T-helper 1 cell treated with Interleukin-12 subunit alpha and Interleukin-12 subunit beta and Interleukin-4 antibody, amounts not matched to agents 30 μg/mL and 1 μg/mL, for 36 hours (primary cell): ENCODE results near the gene BRI3BP.
"Not testable (repeated sequence)": the region's sequence is repeated elsewhere in the genome, so short reads cannot be mapped to it uniquely, and the experiment has no call there.

Experiments
- H3K27ac Mint-ChIP-seq: one replicate; pipeline ENCODE4 v1.8.0; 2021; ENCODE audit warnings: mild to moderate bottlenecking, mixed read lengths
- H3K27me3 Mint-ChIP-seq: one replicate; pipeline ENCODE4 v1.8.0; 2021; ENCODE audit warnings: low read depth, mixed read lengths
- H3K36me3 Mint-ChIP-seq: one replicate; pipeline ENCODE4 v1.8.0; 2021; ENCODE audit warnings: low read depth, mixed read lengths
- H3K4me1 Mint-ChIP-seq: one replicate; pipeline ENCODE4 v1.8.0; 2021; ENCODE audit warnings: low read depth, mixed read lengths
- H3K4me3 Mint-ChIP-seq: one replicate; pipeline ENCODE4 v1.8.0; 2021; ENCODE audit warnings: mild to moderate bottlenecking, moderate library complexity, mixed read lengths
- H3K9me3 Mint-ChIP-seq: one replicate; pipeline ENCODE4 v1.8.0; 2021; ENCODE audit warnings: mixed read lengths

Gene BRI3BP

DNA sequence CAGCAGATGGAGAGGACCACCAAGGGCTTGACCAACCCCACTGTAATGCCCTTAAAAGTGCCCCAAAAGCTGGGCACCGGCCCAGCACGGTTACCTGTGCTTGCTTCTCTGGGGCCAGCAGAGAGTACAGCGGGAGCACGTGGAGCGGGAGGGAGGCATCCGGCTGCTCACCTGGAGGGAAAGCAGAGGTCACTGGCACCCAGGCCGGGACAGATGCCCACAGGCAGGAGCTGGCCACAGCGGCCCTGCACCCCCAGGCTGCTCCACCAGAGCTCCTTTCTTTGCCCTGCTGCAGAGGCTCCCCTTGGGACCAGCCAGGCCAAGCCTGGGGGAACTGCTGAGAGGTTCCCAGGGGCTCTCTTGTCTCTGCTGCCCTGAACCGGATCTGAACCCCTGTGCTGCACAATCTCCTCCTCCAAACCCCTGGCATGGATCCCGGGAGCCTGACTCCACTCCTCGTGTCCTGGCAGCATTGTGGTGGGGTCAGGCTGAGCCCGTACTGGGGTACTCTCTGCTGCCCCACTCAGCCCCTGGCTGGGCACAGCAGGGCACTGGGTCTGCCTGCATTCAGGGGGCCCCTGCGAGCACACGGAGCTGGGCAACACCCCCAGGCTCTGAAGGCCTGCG is 28.5 kb upstream of the BRI3BP start:
- Mint-ChIP-seq H3K9me3 (no peaks in the 10 kb centered on the region), H3K4me1 (peaks cover 5% of the 10 kb centered on the region), H3K4me3 (no peak overlapping the region), H3K36me3 (peaks cover 21% of the 10 kb centered on the region), H3K27ac (no peak overlapping the region), H3K27me3 (no peaks in the 10 kb centered on the region)

DNA sequence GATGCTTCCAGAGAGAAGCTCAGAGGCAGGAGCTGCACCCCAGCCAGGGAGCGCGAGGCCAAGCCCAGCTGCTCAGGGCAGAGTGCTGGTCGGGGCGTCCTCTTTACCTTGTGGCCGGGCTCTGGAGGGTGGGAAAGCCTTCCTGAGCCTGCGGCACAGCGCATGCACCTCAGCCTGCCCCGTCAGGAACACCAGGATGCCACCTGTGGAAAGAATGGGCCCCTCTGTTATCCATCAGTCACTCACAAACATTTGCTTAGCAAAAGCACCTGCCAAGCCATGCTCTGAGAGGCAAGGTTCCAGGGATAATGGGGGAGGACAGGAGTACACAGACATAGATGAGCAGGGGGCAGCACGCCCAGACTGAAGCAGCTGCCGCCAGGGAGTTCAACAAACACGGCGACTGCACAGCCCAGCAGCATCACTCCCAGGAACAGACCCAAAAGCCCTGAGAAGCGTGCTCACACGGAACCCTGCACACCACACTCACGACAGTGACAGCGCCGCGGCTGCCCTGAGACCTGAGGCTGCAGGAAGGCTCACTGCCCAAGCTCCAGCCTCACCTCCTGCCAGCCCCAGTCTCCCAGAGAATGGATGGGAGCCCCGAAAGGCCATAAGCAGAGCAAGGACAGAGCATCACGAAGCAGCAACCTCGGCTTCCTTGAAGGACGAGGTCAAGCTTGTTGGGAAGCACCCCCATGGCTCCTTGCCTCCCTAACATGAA is 26.3 kb upstream of the BRI3BP start:
- Mint-ChIP-seq H3K4me3 (no peak overlapping the region), H3K36me3 (peaks cover 18% of the 10 kb centered on the region), H3K9me3 (no peaks in the 10 kb centered on the region), H3K27me3 (no peaks in the 10 kb centered on the region), H3K4me1 (no peaks in the 10 kb centered on the region), H3K27ac (no peak overlapping the region)

DNA sequence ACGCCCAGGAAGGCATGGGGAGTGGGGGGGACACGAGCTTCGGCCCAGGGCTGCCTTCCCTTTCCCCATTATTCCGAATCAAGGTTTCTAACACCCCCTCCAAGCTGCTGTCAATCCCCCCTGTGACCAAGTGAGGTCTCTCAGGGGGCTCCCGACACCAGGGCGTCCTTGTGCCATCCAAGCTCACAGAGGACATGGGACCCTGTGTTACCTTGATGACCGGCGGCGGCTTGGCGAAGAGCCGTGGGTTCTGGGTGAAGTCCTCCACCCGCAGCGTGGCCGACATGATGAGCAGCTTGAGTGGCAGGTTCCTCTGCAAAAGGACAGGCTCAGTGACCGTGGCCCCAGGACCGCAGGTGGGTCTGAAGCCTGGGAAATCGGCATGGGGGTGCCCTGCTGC is 24.8 kb upstream of the BRI3BP start:
- Mint-ChIP-seq H3K27me3 (no peaks in the 10 kb centered on the region), H3K27ac (no peak overlapping the region), H3K36me3 (peaks cover 12% of the 10 kb centered on the region), H3K9me3 (no peaks in the 10 kb centered on the region), H3K4me3 (no peak overlapping the region), H3K4me1 (no peaks in the 10 kb centered on the region)

DNA sequence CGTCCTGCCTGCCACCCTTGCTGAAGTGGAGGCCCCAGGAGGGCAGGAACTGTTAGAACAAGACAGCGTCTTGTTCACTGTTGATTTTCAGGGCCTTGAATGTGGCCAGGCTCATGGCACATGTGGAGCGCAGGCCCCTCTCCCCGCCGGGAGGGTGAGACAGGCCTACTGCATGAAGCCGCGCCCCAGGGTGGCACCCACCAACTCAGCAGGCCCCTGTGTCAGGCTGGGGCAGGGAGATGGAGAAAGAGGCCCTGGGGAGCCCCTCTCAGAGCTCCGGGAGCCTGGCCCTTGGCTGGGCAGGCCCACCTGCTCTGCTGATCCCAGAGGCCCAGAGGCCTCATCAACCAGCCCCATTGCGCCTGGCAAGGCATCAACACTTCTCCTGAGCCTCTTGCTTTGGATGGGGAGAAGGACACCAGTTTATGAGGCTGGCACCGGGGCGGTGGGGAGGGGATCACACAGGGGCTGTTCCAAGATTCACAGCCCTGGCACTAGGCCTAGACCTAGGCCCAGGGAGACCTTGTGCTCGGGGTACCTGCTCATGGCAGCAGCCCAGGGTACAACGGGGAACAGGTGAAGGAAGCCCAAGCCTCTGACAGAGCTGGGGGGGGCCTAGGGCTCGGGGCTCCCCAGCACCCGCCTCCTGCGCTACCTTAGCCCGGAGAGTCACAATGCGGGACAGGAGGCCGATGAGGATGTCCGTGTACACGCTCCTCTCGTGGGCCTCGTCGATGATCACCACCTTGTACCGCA is 22.6 kb upstream of the BRI3BP start:
- H3K27ac Mint-ChIP-seq: no peak overlapping the region

DNA sequence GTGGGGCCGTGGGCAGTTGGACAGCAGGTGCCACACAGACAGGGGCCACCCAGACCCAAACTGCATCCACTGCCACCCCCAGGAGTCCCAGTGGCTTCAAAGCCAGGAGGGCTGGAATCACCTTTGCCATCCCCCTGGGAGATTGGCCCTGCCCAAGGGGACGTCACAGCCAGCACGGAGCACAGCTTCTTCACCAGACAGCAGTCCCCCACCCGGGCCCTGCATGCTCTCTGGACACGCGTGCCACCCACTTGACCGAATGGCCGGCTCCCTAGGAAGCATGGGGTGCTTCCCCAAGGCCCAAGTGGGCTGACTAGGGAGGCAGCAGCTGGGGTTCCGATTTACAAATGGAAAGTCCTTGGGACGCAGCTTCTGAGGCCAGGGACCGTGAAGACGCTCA is 21.8 kb upstream of the BRI3BP start:
- Mint-ChIP-seq H3K9me3 (no peaks in the 10 kb centered on the region), H3K27me3 (no peaks in the 10 kb centered on the region), H3K4me3 (no peak overlapping the region), H3K4me1 (no peaks in the 10 kb centered on the region), H3K27ac (no peak overlapping the region), H3K36me3 (peaks cover 14% of the 10 kb centered on the region)

More for the DNA sequence above, 22.6 kb upstream of the BRI3BP start:
- H3K4me1 Mint-ChIP-seq: no peaks in the 10 kb centered on the region
- no peaks in the 10 kb centered on the region for H3K9me3 Mint-ChIP-seq
- no peak overlapping the region for H3K4me3 Mint-ChIP-seq
- peaks cover 15% of the 10 kb centered on the region for H3K36me3 Mint-ChIP-seq
- no peaks in the 10 kb centered on the region for H3K27me3 Mint-ChIP-seq

DNA sequence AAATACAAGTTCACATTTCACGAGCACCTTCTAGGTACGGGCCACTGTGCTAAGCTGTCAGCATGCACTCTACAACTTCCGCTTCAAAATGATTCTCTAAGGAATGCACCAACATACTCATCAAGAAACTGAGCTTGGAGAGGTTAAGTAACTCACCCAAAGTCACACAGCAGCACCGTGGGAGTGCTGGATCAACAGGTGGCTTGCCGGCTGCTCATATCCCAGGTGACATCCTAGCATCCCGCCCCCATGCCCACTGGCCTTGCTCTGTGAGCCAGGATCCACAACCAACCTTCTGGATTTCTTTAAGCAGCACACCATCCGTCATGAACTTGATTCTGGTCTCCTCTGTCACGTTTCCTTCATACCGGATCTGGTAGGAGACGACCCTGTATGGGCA is 21.2 kb upstream of the BRI3BP start:
- Mint-ChIP-seq H3K4me3 (no peak overlapping the region), H3K27ac (no peak overlapping the region), H3K4me1 (no peaks in the 10 kb centered on the region), H3K36me3 (peaks cover 13% of the 10 kb centered on the region), H3K9me3 (no peaks in the 10 kb centered on the region), H3K27me3 (no peaks in the 10 kb centered on the region)

DNA sequence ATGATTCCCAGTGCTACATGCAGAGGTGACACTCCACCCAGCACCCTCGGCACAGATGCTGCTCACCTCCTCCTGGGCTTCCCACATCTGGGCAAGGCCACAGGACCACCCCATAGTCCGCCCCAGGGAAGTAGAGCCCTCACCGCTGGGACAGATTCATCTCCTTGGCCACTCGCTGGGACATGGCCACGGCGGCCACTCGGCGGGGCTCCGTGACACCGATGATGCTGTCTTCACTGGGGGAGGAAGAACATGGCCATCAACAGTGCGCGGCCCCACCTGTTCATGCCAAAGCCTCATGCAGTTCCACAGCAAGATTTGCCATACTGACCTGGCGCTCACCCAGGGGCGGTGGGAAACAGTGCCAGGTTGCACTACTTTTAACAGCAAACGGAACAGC is 18.2 kb upstream of the BRI3BP start:
- Mint-ChIP-seq H3K27ac (no peak overlapping the region), H3K36me3 (peaks cover 21% of the 10 kb centered on the region), H3K4me3 (no peak overlapping the region)

DNA sequence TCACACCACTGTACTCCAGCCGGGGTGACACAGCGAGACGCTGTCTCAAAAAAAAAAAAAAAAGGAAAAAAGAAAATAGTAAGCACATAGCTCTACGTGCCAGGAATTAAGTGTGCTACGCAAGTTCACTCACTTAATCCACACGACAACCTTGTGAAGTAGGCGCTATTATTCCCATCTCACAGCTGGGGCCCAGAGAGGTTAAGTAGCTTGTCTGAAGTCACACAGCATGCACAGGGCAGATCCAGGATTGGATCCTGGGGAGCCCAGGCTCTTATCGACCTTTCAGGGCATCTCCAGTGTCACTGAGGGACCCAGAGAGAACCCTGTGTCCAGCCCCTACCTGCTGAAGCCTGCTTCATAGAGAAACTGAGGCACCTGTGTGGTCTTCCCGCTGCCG is 16.4 kb upstream of the BRI3BP start:
- H3K36me3 Mint-ChIP-seq: peaks cover 24% of the 10 kb centered on the region
- H3K27me3 Mint-ChIP-seq: no peaks in the 10 kb centered on the region
- no peak overlapping the region for H3K4me3 Mint-ChIP-seq
- H3K4me1 Mint-ChIP-seq: peaks cover 2% of the 10 kb centered on the region
- no peaks in the 10 kb centered on the region for H3K9me3 Mint-ChIP-seq
- H3K27ac Mint-ChIP-seq: no peak overlapping the region

More for the DNA sequence above, 18.2 kb upstream of the BRI3BP start:
- no peaks in the 10 kb centered on the region for H3K27me3 Mint-ChIP-seq
- no peaks in the 10 kb centered on the region for H3K9me3 Mint-ChIP-seq
- no peaks in the 10 kb centered on the region for H3K4me1 Mint-ChIP-seq

DNA sequence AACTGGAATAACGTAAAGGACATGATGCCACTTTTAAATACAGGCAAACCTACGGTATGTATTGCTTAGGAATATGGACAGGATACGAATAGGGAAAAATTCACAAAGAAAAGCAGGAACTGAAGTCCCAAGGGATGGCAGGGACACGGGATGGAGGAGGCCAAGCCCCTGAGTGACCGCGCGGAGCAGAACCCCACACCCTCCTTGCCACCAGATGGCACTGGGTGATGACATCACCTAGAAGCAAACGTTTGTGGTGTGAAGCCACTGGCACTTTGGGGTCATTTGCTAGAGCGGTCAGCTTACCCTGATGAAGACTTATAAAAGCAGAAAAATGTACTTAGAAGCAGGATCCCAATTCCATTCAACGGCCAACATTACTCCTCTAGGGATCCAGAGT is 13.9 kb upstream of the BRI3BP start:
- no peaks in the 10 kb centered on the region for H3K9me3 Mint-ChIP-seq
- peaks cover 30% of the 10 kb centered on the region for H3K36me3 Mint-ChIP-seq
- H3K27me3 Mint-ChIP-seq: no peaks in the 10 kb centered on the region
- H3K4me1 Mint-ChIP-seq: peaks cover 2% of the 10 kb centered on the region
- no peak overlapping the region for H3K27ac Mint-ChIP-seq
- H3K4me3 Mint-ChIP-seq: no peak overlapping the region

DNA sequence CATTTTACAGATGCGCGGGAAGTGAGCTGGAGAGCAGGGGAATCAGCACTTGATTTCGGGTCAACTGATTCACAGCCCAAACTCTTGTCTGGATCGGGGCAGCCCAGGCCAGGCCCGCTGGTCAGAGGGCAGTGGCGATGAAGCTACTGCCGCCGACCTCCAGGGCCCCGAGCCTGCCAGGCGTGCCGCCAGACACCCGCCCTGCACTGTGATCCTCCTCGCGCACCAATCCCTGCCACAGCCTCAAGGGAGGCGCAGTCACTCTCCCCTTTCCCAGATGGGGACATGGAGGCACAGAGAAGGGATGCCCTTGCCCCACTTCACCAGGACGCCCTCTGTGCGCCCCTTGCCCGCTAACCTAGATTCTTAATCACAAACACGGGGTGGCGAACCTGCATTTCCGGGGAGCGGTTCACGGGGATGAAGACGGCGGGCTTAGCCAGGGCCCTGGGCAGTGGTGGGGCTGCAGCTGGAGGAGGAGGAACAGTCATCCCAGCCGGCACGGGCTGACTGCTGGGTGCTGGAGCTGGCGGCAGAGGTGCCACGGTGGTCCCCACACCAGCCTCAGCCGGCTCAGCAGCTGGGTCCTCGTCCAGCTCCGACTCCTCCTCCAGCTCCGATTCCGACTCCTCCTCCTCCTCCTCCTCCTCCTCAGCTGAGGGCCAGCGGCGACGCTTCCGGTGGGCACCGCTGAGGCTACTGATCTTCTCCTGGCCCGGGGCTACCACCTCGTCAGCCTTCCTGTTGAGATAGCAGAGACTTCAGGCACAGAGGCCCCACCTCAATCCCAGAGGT is 13.2 kb upstream of the BRI3BP start:
- peaks cover 27% of the 10 kb centered on the region for H3K36me3 Mint-ChIP-seq
- H3K4me1 Mint-ChIP-seq: peaks cover 2% of the 10 kb centered on the region
- H3K27ac Mint-ChIP-seq: no peak overlapping the region
- H3K4me3 Mint-ChIP-seq: no peak overlapping the region
- no peaks in the 10 kb centered on the region for H3K9me3 Mint-ChIP-seq
- no peaks in the 10 kb centered on the region for H3K27me3 Mint-ChIP-seq

DNA sequence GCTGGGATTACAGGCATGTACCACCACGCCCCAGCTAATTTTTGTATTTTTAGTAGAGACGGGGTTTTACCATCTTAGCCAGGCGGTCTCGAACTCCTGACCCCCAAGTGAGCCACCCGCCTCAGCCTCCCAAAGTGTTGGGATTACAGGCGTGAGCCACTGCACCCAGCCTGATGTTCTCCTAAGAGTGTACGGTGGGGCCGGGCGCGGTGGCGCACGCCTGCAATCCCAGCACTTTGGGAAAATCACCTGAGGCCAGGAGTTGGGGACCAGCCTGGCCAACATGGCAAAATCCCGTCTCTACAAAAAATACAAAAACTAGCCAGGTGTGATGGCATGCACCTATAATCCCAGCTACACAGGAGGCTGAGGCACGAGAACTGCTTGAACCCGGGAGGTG is 6.6 kb upstream of the BRI3BP start:
- not testable (repeated sequence) for H3K27me3 Mint-ChIP-seq, H3K4me3 Mint-ChIP-seq, H3K9me3 Mint-ChIP-seq, H3K27ac Mint-ChIP-seq
- Mint-ChIP-seq H3K4me1 (peaks cover 13% of the 10 kb centered on the region), H3K36me3 (peaks cover 13% of the 10 kb centered on the region)

DNA sequence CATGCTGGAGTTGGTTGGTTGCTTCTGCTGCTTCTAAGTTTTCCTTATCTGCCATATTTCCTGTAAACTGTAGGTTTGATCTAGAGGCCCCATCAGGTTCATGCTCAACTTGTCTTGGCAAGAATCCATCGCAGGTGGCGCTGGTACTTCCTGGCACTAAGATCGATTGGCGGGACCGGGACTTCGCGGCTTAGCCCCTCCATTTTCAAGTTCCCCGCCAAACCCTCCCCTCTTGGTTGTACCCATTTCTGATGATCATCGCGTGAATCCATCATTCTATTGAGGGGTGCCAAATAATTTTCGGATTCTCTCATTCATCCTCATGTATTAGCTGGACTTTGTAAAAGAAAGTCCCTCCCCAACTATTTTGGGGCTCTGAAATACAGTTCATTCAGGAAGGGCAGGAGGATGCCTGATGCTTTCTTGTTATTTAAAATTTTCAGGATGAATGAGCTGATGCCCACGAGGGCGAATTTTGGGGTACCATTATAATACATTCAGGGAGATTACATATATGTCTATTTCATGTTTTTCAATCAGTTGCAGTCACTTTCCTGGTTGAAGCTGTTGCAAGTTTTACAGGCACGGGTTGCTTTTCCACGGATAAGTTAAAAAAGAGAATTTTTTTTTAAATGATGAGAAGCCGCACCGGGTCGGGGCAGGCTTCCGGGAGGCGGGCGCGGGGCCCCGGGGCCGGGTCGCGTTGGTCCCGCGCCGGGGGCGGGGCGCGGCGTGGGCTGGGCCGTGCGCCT is 395 bp upstream of the BRI3BP start:
- Mint-ChIP-seq H3K4me3 (peak overlapping the region; percentile 88), H3K36me3 (peaks cover 4% of the 10 kb centered on the region), H3K27me3 (no peaks in the 10 kb centered on the region), H3K27ac (peak overlapping the region; percentile 91), H3K4me1 (peaks cover 29% of the 10 kb centered on the region), H3K9me3 (no peaks in the 10 kb centered on the region)

DNA sequence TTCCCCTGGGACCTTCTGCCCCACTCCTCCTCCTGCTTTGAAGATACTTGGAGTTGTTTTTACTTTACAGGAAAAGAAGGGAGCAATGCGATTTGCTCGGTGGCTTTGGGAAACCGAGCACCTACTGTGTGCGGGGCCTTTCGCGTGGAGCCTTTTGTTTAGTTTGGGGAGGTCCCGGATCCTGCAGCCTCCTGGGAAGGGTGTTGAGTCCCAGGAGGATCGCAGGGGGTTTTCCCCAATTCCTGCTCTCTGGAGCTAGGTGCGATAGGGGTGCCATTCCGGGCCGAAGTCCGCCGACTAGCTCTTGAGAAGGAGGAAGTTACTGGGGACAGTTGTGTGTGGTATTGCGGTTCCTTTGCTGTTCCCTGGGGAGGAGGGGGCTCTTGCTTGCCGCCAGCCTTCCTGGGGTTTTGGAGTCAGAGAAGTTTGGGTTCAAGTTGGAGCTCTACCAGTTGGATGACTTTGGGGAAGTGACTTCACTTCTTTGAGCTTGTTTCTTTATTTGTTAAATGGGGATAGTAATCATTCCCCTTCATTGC is 1.1 kb downstream of the BRI3BP start:
- peaks cover 24% of the 10 kb centered on the region for H3K4me1 Mint-ChIP-seq
- H3K27ac Mint-ChIP-seq: peak overlapping the region; percentile 88
- H3K9me3 Mint-ChIP-seq: no peaks in the 10 kb centered on the region
- peaks cover 4% of the 10 kb centered on the region for H3K36me3 Mint-ChIP-seq
- no peaks in the 10 kb centered on the region for H3K27me3 Mint-ChIP-seq
- H3K4me3 Mint-ChIP-seq: peak overlapping the region; percentile 94
